GM21737 (cell line): ENCODE data around the gene POLR1F.
"Not testable (repeated sequence)": the region's sequence is repeated elsewhere in the genome, so short reads cannot be mapped to it uniquely, and the experiment has no call there.

ENCODE experiments used
- ATAC-seq: cut with Tn5 transposase; IDR thresholded peaks from one replicate; pipeline ENCODE4 v1.9.1; 2021; ENCODE audit warnings: mild to moderate bottlenecking, moderate library complexity; ENCODE audit not compliant: unreplicated experiment

Gene POLR1F

DNA sequence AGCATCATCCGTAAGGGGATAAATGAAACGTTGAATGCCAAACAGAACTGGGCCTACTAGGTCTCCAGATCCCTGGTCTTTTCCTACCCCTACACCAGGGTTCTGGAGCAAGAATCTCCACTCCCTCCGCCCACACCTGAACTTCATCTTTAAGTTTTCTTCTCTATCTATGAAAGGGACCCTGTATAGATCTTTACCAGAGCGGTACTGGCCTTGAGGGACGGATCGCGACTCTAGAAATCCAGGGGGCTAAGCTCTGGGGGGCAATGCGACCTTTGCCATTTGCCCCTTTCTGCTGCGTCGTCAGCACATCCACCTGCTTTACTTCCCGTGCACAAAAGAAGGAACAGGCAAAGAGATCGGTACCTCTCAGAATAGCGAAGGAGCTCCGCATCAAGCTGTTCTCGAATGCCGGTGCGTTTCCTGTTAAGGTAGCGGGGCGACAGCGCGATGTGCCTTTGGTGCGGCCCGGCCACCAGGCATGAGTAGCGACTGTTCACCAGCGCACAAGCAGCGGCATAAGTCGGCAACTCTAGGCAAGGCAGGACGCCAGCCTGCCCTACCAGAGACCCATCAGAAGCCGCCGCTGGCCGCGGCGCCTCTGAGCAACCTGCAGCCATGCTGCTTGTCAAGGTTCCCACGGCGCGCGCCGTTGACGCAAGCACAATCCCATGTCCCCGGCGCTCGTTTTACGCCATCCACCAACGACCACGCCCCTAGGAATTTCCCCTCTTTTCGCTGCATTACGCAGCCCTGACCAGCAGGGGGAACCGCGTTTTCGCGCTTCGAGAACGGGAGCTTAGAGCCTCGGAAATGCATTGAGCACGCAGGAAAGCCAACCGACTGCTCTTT is at the start of gene POLR1F:
TSS of gene POLR1F (minus strand) at position 641 of the 852 bp plus-strand sequence. CDS start at position 620, 21 bp downstream.
- ATAC-seq, result peak; percentile 99

GRCh38 chr7:19754521-19755116 is 45.8 kb upstream of the POLR1F start:
- no peak for ATAC-seq

- no peak for ATAC-seq
Measured at GRCh38 chr7:19752020-19752419, 43.2 kb upstream of the POLR1F start.

DNA sequence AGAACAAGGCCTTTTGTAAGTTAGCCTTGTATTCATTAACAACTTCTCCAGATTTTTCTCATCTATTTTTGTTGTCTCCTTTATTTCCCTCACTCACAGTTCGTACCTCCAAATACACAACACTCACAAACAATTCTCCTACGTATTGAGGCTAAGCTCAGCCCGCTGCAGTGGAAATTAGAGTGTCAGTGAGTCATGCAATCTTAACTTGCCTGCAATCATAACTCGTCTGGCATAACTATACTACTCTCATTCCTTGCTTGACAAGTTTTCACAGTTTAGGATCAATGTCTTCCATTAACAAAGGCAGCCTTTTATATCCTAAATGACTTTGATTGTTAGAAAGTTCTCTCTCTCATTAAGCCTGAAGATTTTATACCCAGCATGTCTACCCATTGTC is 40.8 kb upstream of the POLR1F start:
- no peak for ATAC-seq

DNA sequence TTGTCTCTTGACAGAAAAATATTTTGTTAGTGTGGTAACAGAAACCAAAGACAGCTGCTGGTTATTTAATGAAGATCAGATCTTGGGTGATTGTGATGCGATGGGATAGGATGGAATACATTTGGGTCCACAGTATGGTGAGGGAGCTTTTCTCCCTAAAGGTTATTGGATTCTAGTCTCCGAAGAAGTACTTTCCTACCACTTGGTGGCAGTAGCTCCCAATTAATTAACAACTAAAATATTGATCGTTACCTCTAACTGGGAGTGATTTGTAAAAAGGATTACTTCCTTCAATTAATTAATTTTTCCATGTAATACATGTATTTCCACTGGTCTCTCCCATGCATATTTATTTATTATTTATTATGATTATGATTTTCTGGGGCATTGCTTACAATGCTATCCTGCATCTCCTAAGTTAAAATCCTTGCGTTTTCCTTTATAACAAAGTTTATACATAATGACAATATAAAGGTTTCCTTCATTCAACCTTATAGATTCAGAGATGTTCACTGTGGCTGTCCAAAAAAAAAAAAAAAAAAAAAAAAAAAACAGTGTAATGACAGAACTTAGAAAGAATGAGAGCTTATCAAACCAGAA is 39.0 kb upstream of the POLR1F start:
- no peak for ATAC-seq

DNA sequence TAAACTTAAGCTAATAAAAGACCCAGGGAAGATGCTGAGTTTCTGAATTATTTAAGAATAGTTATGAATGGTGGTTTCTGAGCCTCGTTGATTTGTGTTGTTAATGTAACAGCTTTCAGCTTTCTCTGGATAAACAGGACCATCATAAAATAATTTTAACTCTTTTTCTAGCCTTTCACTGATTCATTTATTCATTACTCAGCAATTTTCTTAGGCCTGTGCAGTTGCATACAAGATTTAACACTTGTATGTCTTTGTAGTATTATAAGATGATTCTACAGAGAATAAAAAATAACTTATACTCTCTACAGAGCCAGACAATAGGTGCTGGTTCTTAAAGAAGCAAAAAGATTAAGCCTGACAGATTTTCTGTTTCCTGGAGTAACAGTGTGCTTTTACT is 35.2 kb upstream of the POLR1F start:
- ATAC-seq, result no peak

DNA sequence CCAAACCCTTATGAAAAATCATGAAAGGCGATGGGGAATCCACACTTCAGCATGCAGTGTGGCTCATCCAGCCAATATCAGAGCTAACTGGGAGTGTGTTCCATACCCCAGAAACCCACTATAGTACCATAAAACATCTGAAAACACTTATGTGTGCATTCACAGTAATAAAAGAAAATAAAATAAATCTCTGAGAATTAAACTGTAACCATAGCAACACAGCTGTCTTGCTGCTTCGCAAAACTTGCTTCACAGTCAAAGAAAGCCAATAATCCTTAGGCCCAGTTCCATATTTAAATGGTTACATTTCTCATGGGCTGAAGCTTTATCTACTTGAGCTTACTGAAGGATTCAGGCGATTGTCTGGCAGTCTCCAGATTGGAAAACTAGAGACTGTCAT is 19.9 kb upstream of the POLR1F start:
- no peak for ATAC-seq

DNA sequence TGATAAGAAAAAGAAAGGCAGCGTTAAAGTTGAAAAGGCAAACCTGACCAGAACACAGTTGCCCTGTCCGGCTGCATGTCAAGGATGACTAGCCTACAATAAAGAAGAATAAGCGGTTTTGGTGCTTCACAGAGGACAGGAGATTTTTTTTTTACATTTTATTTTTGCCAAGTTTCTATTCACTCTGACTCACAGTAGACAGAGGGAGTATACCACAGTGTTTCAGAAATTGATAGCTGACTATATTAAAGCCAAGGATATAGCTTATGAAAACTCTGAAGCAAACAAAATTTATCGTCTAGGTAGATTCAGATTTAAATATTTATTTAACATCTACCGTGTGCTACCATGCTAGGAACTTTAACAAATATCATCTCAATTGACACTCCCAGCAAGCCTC is 16.9 kb upstream of the POLR1F start:
- ATAC-seq, result no peak

- no peak for ATAC-seq
Measured at GRCh38 chr7:19715499-19715898, 6.7 kb upstream of the POLR1F start.

DNA sequence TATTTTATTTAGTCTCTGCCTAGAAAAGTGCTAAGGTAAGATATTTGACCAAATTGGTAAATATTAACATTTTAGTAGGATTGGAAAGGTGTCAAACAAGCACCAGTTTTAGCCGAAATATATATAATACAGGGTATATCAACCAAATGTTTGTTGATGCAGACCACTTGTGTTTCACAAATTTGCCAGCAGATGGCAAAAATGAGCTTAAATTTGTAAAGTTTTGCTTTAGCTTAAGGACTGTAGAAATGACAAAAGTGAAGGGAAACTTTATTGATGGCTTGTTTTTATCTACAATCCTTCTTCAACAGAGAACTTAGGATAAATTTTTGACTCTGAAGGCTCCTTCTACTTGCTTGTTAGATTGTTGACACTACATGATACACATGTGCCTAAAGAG is 4.8 kb upstream of the POLR1F start:
- no peak for ATAC-seq

GRCh38 chr7:19709249-19709578 is 377 bp upstream of the POLR1F start:
- no peak for ATAC-seq

- no peak for ATAC-seq
Measured at GRCh38 chr7:19707240-19707639, 1.6 kb downstream of the POLR1F start.

- no peak for ATAC-seq
Measured at GRCh38 chr7:19705663-19706062, 3.2 kb downstream of the POLR1F start.

GRCh38 chr7:19701471-19701870 is 7.4 kb downstream of the POLR1F start:
- ATAC-seq, result no peak

GRCh38 chr7:19700936-19701335 is 7.9 kb downstream of the POLR1F start:
- no peak for ATAC-seq

DNA sequence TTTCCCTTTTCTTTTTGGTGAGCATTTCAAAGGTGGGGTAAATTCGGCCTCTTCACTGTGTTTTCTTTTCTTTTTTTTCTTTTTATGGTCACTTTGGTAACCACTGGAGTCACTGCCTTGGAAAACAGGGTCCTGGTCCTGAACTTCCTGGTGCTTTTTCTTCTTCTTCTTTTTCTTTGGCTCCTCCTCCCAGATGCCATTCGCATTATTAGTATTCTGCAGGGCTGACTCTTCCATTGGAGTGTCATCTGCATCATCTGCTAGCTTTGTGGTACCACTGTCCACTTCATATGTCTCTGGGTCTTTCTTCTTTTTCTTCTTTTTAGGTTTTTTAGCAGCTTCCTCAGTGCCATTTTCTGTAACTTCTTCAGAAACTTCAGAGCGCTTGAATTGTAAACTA is 10.5 kb downstream of the POLR1F start:
- ATAC-seq, result no peak

GRCh38 chr7:19696926-19697325 is 11.9 kb downstream of the POLR1F start:
- ATAC-seq, result no peak

DNA sequence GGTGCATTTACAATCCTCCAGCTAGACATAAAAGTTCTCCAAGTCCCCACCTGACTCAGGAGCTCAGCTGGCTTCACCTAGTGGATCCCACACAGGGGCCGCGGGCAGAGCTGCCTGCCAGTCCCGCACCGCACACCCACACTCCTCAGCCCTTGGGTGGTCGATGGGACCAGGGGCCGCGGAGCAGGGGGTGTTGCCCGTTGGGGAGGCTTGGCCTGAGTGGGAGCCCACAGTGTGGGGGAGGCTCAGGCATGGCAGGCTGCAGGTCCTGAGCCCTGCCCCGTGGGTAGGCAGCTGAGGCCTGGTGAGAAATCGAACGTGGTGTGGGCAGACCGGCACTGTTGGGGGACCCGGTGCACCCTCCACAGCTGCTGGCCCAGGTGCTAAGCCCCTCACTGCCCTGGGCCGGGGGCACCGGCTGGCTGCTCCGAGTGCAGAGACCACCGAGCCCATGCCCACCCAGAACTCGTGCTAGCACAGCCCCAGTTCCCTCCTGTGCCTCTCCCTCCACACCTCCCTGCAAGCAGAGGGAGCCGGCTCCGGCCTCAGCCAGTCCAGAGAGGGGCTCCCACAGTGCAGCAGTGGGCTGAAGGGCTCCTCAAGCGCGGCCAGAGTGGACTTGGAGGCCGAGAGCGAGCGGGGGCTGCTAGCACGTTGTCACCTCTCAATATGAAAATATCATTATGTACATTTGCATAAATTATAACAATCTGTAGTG is 16.6 kb downstream of the POLR1F start:
- ATAC-seq, result no peak

DNA sequence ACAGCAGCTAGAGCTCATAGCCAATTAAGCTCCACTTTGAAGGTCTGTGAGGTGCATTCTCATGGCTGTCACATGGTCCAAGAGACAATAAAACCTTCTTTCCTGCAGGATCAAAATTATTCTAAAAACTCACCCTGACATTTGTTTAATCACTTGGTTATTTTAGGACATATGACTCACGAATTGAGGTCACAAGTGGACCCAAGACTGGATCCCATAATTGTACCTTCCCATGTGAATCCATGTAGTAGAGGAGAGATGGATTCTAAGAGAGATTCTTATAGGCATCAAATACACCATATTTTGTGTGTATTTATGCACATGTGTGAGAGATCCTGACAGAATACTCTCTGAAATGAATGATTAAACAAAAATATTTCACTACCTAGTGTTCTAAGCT is 18.1 kb downstream of the POLR1F start:
- no peak for ATAC-seq

GRCh38 chr7:19689130-19689529 is 19.7 kb downstream of the POLR1F start:
- ATAC-seq, result not testable (repeated sequence)

- no peak for ATAC-seq
Measured at GRCh38 chr7:19681596-19681995, 27.2 kb downstream of the POLR1F start.

DNA sequence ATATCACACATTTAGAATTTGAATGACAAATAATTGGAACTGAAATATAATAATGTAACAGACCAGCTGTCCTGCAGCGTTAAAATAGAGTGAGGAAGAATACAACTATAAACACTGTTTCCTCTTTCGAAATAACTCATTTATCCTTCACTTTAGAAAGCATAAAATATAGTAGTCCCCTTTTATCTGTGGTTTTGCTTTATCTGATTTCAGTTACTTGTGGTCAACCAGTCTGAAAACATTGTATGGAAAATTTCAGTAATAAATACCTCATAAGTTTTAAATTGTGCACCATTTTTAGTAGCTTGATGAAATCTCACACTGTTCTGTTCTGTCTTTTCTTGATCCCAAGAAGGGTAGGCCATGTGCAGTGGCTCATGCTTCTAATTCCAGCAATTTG is 31.7 kb downstream of the POLR1F start:
- no peak for ATAC-seq
